Activated naive CD4-positive, alpha-beta T cell treated with anti-CD3 and anti-CD28 coated beads, Interleukin-2, amount 10 ng/mL, durations not matched to agents 7 days and 5 days (primary cell): Measurements from ENCODE around the gene GHDC.
A peak's percentile ranks its signal among the peaks of the same experiment; 100 is the strongest.
"Not testable (repeated sequence)": the region's sequence is repeated elsewhere in the genome, so short reads cannot be mapped to it uniquely, and the experiment has no call there.

Experiments used
- CTCF ChIA-PET: fragments of 350-600 bp; sonication (Branson Sonifier 250); formaldehyde crosslinking; loops from one replicate; lab custom pipeline; 2021; ENCODE audit warnings: antibody characterized with exemption; lab: Charles Lee
- DNase-seq: peaks from one replicate; pipeline ENCODE4 v3.0.0-alpha.2; 2020
- H3K27ac Mint-ChIP-seq: one replicate; pipeline ENCODE4 v1.8.0; 2021; ENCODE audit warnings: mild to moderate bottlenecking, moderate library complexity, mixed read lengths
- H3K27me3 Mint-ChIP-seq: one replicate; pipeline ENCODE4 v1.8.0; 2021; ENCODE audit warnings: mild to moderate bottlenecking, mixed read lengths
- H3K36me3 Mint-ChIP-seq: one replicate; pipeline ENCODE4 v1.8.0; 2021; ENCODE audit warnings: mixed read lengths
- H3K4me1 Mint-ChIP-seq: one replicate; pipeline ENCODE4 v1.8.0; 2021; ENCODE audit warnings: mixed read lengths
- H3K4me3 Mint-ChIP-seq: one replicate; pipeline ENCODE4 v1.8.0; 2021; ENCODE audit warnings: mild to moderate bottlenecking, moderate library complexity, mixed read lengths
- H3K9me3 Mint-ChIP-seq: one replicate; pipeline ENCODE4 v1.8.0; 2021; ENCODE audit warnings: mixed read lengths

Gene GHDC

DNA sequence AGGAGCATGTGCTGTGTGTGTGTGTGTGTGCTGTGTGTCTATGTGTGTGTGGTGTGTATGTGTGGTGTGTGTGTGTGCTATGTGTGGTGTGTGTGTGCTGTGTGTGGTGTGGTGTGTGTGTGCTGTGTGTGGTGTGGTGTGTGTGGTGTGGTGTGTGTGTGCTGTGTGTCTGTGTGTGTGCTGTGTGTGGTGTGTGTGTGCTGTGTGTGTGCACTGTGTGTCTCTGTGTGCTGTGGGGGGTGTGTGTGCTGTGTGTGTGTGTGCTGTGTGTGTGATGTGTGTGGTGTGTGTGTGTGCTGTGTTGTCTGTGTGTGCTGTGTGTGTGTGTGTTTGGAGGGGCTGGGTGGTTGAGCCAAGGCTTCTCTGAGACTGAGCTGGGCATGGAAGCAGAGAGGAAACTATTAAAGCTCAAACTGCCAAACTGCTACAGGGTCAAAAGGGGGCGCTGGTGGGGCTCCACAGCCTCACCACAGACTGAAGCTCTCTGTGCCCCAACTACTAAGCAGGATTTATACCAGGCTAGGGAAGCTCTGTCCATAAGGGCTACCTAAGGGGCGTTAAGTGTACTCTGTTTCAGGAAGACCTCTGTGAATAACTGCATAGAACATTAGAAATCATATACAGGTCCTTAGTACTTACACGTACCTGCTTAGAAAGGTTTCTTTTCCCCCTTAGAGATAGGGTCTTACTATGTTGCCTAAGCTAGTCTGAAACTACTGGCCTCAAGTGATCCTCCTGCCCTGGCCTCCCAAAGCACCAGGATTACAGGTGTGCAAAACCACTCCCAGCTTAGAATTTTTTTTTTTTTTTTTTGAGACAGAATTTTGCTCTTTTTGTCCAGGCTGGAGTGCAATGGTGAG lies 27.8 kb upstream of the GHDC start:
- Mint-ChIP-seq H3K27ac (no peak overlapping the region), H3K4me1 (no peaks in the 10 kb centered on the region), H3K36me3 (peaks cover 48% of the 10 kb centered on the region), H3K27me3 (no peaks in the 10 kb centered on the region), H3K9me3 (no peaks in the 10 kb centered on the region), H3K4me3 (no peak overlapping the region)
- peak; percentile 69 for DNase-seq
- CTCF ChIA-PET = interaction anchor here (0.6 to 3.5 kb wide), 44 partner anchors 8 to 996 kb away, joined by 3 to 61 read pairs (median 5); partner anchors contain the start of genes GHDC, STAT5A and STAT5B

GRCh38 chr17:42219280-42219679 lies 25.0 kb upstream of the GHDC start:
- H3K9me3 Mint-ChIP-seq, H3K27me3 Mint-ChIP-seq, H3K4me1 Mint-ChIP-seq, H3K27ac Mint-ChIP-seq, DNase-seq, H3K4me3 Mint-ChIP-seq, CTCF ChIA-PET: not testable (repeated sequence)
- H3K36me3 Mint-ChIP-seq = peaks cover 43% of the 10 kb centered on the region

- Mint-ChIP-seq H3K4me1 (no peaks in the 10 kb centered on the region), H3K27ac (no peak overlapping the region), H3K9me3 (no peaks in the 10 kb centered on the region), H3K4me3 (no peak overlapping the region), H3K36me3 (peaks cover 59% of the 10 kb centered on the region), H3K27me3 (no peaks in the 10 kb centered on the region)
- CTCF ChIA-PET = interaction anchor here (0.6 to 2.1 kb wide), 2 partner anchors 8 to 188 kb away, joined by 3 to 7 read pairs; no protein-coding TSS in a partner anchor
- no peak for DNase-seq
Measured at GRCh38 chr17:42214156-42214555, 19.9 kb upstream of the GHDC start.

DNA sequence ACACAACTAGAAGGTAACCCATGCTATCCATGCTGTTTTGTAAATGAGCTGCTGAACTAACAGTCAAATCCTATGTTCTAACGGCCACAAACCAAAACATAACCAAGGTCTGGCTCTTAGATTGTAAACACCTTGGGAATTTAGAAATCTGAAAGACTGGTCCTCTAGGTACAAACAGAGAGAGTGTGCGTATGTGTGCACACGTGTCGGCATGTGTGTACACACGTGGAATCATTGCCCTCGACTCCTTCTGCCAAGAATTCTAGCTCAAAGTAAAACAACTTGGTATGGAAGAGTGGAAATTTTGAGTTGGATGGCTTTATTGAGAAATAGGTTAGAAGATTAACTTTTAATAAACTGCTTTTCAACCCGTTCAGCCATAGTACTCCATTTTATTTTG lies 18.1 kb upstream of the GHDC start:
- H3K4me1 Mint-ChIP-seq = no peaks in the 10 kb centered on the region

DNA sequence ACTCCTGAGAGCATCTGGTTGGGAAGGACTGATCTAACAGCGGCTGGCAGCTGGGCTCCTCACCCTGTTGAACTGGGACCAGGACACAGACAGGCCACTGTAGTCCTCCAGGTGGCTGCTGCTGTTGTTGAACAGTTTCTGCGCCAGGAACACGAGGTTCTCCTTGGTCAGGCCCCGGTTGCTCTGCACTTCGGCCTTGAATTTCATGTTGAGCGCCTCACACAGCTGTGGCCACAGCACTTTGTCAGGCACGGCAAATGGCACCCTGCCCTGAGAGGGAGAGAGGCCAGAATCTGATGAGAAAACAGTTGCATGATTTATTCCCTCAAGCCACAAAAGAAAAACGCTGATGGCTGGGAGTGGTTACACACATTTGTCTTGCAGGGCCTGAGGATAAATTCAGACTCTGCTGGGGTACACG lies 17.6 kb upstream of the GHDC start:
- not testable (repeated sequence) for H3K27me3 Mint-ChIP-seq, H3K27ac Mint-ChIP-seq, H3K9me3 Mint-ChIP-seq, DNase-seq, H3K4me3 Mint-ChIP-seq, H3K4me1 Mint-ChIP-seq
- CTCF ChIA-PET = interaction anchor here (0.9 kb wide), 1 partner anchor 10 kb away, joined by 4 read pairs; no protein-coding TSS in a partner anchor
- H3K36me3 Mint-ChIP-seq = peaks cover 54% of the 10 kb centered on the region

More for the DNA sequence above, 18.1 kb upstream of the GHDC start:
- H3K27ac Mint-ChIP-seq = no peak overlapping the region
- H3K4me3 Mint-ChIP-seq = no peak overlapping the region
- no peak for DNase-seq
- H3K36me3 Mint-ChIP-seq = peaks cover 55% of the 10 kb centered on the region
- CTCF ChIA-PET = interaction anchor here (0.6 kb wide), 1 partner anchor 305 kb away, joined by 3 read pairs; no protein-coding TSS in a partner anchor
- no peaks in the 10 kb centered on the region for H3K9me3 Mint-ChIP-seq
- no peaks in the 10 kb centered on the region for H3K27me3 Mint-ChIP-seq

- Mint-ChIP-seq H3K4me1 (no peaks in the 10 kb centered on the region), H3K36me3 (peaks cover 60% of the 10 kb centered on the region), H3K9me3 (no peaks in the 10 kb centered on the region), H3K4me3 (no peak overlapping the region), H3K27me3 (no peaks in the 10 kb centered on the region), H3K27ac (no peak overlapping the region)
- DNase-seq = no peak
- CTCF ChIA-PET = interaction anchor here (0.6 to 1.5 kb wide), 3 partner anchors 12 to 29 kb away, joined by 3 to 6 read pairs (median 3); no protein-coding TSS in a partner anchor
Measured at GRCh38 chr17:42210046-42210445, 15.8 kb upstream of the GHDC start.

GRCh38 chr17:42206153-42206612 lies 11.9 kb upstream of the GHDC start:
- H3K4me3 Mint-ChIP-seq, CTCF ChIA-PET, H3K9me3 Mint-ChIP-seq, H3K4me1 Mint-ChIP-seq, H3K27me3 Mint-ChIP-seq, DNase-seq, H3K27ac Mint-ChIP-seq: not testable (repeated sequence)
- H3K36me3 Mint-ChIP-seq = peaks cover 68% of the 10 kb centered on the region

DNA sequence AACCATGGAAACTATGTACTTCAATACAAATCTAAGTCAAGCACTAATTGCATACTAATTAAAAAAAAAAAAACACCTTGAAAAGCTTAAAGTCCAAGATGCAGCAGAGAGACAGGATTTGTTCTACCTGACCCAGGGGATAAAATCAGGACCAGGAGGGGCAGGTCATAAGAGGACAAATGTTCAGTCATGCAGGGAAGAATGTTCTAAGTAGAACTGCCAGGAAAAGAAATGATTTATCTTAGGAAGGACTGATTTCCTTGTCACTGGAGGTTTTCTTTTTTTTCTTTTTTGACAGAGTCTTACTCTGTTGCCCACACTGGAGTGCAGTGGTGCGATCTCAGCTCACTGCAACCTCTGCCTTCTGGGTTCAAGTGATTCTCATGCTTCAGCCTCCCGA lies 9.1 kb upstream of the GHDC start:
- peaks cover 62% of the 10 kb centered on the region for H3K36me3 Mint-ChIP-seq

GRCh38 chr17:42202696-42203095 lies 8.4 kb upstream of the GHDC start:
- peaks cover 62% of the 10 kb centered on the region for H3K36me3 Mint-ChIP-seq
- H3K27ac Mint-ChIP-seq = no peak overlapping the region
- no peak overlapping the region for H3K4me3 Mint-ChIP-seq
- H3K4me1 Mint-ChIP-seq = no peaks in the 10 kb centered on the region
- no peaks in the 10 kb centered on the region for H3K27me3 Mint-ChIP-seq
- no peaks in the 10 kb centered on the region for H3K9me3 Mint-ChIP-seq
- CTCF ChIA-PET = no interaction called here
- DNase-seq = no peak

More for the DNA sequence above, 9.1 kb upstream of the GHDC start:
- Mint-ChIP-seq H3K4me1 (no peaks in the 10 kb centered on the region), H3K27me3 (no peaks in the 10 kb centered on the region), H3K27ac (no peak overlapping the region), H3K4me3 (no peak overlapping the region), H3K9me3 (no peaks in the 10 kb centered on the region)
- CTCF ChIA-PET = no interaction called here
- DNase-seq = no peak

DNA sequence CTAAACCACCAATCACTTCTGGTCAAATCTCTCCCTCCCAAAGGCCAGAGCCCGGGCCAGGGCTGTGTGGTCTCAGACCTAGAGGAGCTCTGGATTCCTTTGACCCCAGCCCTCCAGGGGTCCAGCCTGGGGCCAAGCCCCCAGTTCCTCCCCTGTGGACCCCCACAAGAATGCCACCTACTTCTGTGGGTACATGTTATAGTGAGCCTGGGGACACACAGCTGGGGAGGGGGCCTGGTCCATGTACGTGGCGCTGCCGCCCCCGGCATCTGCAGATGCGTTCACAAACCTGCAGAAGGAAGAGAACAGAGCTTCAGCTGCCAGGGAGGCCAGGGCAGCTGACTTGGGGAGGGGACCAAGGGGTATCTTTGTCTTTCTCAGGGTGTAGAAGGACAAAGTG lies 7.9 kb upstream of the GHDC start:
- no peak for DNase-seq
- Mint-ChIP-seq H3K27ac (peak overlapping the region; percentile 40), H3K4me1 (no peaks in the 10 kb centered on the region), H3K27me3 (no peaks in the 10 kb centered on the region), H3K9me3 (no peaks in the 10 kb centered on the region), H3K36me3 (peaks cover 57% of the 10 kb centered on the region), H3K4me3 (no peak overlapping the region)
- CTCF ChIA-PET = no interaction called here

GRCh38 chr17:42201458-42201772 lies 7.1 kb upstream of the GHDC start:
- H3K27me3 Mint-ChIP-seq = no peaks in the 10 kb centered on the region
- CTCF ChIA-PET = no interaction called here
- H3K4me1 Mint-ChIP-seq = no peaks in the 10 kb centered on the region
- H3K27ac Mint-ChIP-seq = no peak overlapping the region
- H3K9me3 Mint-ChIP-seq = no peaks in the 10 kb centered on the region
- no peak for DNase-seq
- peaks cover 56% of the 10 kb centered on the region for H3K36me3 Mint-ChIP-seq
- no peak overlapping the region for H3K4me3 Mint-ChIP-seq

DNA sequence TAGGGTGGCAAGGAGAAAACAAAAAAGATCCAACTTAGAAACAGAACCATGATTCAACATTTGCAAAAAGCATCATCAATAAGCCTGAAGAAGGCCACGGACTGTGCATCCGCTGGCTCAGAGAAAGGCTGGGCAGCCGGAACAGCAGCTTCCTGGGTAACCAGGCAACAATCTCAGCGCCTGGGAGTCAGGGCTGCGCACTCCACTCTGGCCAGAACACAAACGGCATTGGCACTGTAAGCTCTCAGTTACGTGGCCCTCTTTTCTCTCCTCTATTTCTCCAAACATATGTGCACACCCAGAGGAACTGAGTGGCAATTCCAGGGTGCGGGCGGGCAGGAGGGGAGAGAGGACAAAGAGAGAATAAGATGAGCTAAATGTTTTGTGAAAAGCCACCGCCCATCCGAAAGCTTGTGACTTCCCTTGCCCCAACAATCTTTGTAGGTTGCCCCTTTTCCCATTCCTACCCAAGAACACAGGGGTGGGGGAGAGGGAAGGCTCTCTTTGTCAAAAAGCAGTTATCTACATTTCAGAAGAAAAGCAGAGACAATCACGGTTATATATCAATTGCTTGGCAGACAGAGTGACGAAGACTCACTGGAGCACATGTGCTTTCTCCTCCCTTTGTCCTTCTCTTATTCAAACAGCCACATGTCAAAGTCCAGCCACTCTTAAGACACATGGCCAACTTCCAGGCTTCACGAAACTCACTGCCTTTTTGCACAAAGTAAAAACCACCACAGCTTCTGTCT lies 6.6 kb upstream of the GHDC start:
- no peak overlapping the region for H3K27ac Mint-ChIP-seq
- CTCF ChIA-PET = no interaction called here
- no peak for DNase-seq
- no peaks in the 10 kb centered on the region for H3K9me3 Mint-ChIP-seq
- H3K27me3 Mint-ChIP-seq = no peaks in the 10 kb centered on the region
- H3K4me1 Mint-ChIP-seq = peaks cover 2% of the 10 kb centered on the region
- peaks cover 50% of the 10 kb centered on the region for H3K36me3 Mint-ChIP-seq
- no peak overlapping the region for H3K4me3 Mint-ChIP-seq

DNA sequence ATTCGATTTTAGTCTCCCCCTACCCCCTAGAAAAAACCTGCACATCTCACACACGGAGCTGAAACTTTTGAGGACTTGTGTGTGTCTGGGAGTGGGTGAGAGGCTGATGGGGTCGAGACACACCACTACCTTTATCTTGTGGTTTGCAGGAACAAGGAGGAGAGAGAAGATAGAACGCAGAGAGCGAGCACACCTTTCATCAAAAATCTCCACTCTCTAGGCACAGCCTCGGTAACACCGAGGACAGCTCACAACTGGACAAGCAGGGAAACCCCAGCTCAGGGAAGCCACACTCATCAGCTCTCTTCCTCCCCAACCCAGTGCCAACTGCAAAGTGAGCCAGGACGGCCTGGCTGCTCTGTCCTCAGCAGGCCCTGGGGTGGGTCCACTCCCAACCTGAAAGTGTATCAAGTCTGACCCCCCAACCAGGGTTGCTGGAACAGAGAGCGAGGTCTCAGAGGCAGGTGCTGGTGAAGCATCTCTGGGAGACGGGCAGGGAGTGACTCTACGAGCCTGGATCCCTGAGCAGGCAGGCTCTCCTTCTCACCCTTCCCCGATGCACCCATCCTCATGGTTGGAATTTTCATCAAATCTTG lies 5.2 kb upstream of the GHDC start:
- CTCF ChIA-PET = no interaction called here
- Mint-ChIP-seq H3K36me3 (peaks cover 42% of the 10 kb centered on the region), H3K27ac (peak overlapping the region; percentile 42), H3K4me3 (no peak overlapping the region), H3K4me1 (peaks cover 7% of the 10 kb centered on the region), H3K9me3 (no peaks in the 10 kb centered on the region), H3K27me3 (no peaks in the 10 kb centered on the region)
- no peak for DNase-seq

GRCh38 chr17:42198897-42199296 lies 4.6 kb upstream of the GHDC start:
- H3K27ac Mint-ChIP-seq = peak overlapping the region; percentile 42
- H3K4me3 Mint-ChIP-seq = no peak overlapping the region
- no peaks in the 10 kb centered on the region for H3K27me3 Mint-ChIP-seq

More at GRCh38 chr17:42198897-42199296, 4.6 kb upstream of the GHDC start:
- no peaks in the 10 kb centered on the region for H3K9me3 Mint-ChIP-seq
- H3K4me1 Mint-ChIP-seq = peaks cover 12% of the 10 kb centered on the region
- CTCF ChIA-PET = interaction anchor here (1.2 kb wide), 1 partner anchor 23 kb away, joined by 3 read pairs; no protein-coding TSS in a partner anchor
- DNase-seq = no peak
- peaks cover 37% of the 10 kb centered on the region for H3K36me3 Mint-ChIP-seq
